ENCODE results near the gene NSUN3. TPM values are rescaled to one million over a fixed set of nuclear protein-coding genes. Genes with fewer than 3 reads are reported as not detected.

The NSUN3 gene
- polyA plus RNA-seq, 1 of the 3 experiments (the other 2 are of a cell fraction) = 2.9 TPM

- Histone ChIP-seq H3K36me3 (replicated peaks in 1 of 2; ENCODE audit: control insufficient read depth in 1 of 2, insufficient read depth in 2 of 2, low read length in 1 of 2) (peaks cover 10 to 20% of the 10 kb centered on the region in 2 experiments), H3K4me1 (ENCODE audit: control insufficient read depth in 1 of 2, insufficient read depth in 2 of 2, low read depth in 1 of 2, low read length in 1 of 2) (no peaks in the 10 kb centered on the region), H4K20me1 (ENCODE audit: insufficient read depth) (no peaks in the 10 kb centered on the region), H3K9ac (no peak overlapping the region), H3K4me2 (no peak overlapping the region), H3K27ac (ENCODE audit: low read depth in 2 of 2, low read length in 1 of 2) (no peak overlapping the region), H3K27me3 (ENCODE audit: insufficient read depth) (no peaks in the 10 kb centered on the region), H3K9me3 (no peaks in the 10 kb centered on the region), H3F3A (replicated peaks; ENCODE audit: insufficient read depth) (peaks cover 5% of the 10 kb centered on the region), H3K4me3 (ENCODE audit: low read depth in 2 of 2, low read length in 1 of 2) (no peak overlapping the region), H2AFZ (ENCODE audit: low read depth) (no peak overlapping the region), H3K9me2 (no peaks in the 10 kb centered on the region), H3K79me2 (ENCODE audit: insufficient read depth) (peaks cover 20% of the 10 kb centered on the region; the same call in 1 of the 2 replicates)
- ChIA-PET POLR2A (no interaction called here), CTCF (interaction anchor here (0.8 to 3.2 kb wide), 3 partner anchors 10 to 264 kb away, joined by 3 to 22 read pairs (median 6); no protein-coding TSS in a partner anchor)
- TF ChIP-seq, protein P1, sequence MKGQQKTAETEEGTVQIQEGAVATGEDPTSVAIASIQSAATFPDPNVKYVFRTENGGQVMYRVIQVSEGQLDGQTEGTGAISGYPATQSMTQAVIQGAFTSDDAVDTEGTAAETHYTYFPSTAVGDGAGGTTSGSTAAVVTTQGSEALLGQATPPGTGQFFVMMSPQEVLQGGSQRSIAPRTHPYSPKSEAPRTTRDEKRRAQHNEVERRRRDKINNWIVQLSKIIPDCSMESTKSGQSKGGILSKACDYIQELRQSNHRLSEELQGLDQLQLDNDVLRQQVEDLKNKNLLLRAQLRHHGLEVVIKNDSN (IDR thresholded peaks at IDR 0.05; ENCODE audit: borderline replicate concordance, low read depth) = no peak
- TF ChIP-seq, protein P2, sequence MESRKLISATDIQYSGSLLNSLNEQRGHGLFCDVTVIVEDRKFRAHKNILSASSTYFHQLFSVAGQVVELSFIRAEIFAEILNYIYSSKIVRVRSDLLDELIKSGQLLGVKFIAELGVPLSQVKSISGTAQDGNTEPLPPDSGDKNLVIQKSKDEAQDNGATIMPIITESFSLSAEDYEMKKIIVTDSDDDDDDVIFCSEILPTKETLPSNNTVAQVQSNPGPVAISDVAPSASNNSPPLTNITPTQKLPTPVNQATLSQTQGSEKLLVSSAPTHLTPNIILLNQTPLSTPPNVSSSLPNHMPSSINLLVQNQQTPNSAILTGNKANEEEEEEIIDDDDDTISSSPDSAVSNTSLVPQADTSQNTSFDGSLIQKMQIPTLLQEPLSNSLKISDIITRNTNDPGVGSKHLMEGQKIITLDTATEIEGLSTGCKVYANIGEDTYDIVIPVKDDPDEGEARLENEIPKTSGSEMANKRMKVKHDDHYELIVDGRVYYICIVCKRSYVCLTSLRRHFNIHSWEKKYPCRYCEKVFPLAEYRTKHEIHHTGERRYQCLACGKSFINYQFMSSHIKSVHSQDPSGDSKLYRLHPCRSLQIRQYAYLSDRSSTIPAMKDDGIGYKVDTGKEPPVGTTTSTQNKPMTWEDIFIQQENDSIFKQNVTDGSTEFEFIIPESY (IDR thresholded peaks at IDR 0.05; ENCODE audit: borderline replicate concordance, low read depth) = no peak
- TF ChIP-seq POLR2AphosphoS5 (IDR thresholded peaks at IDR 0.05; ENCODE audit: low read depth, low read length) (no peak), TAF1 (IDR thresholded peaks at IDR 0.05; ENCODE audit: borderline replicate concordance, low read depth, low read length) (no peak), GABPA (IDR thresholded peaks at IDR 0.05; ENCODE audit: low read depth) (no peak), RXRA (IDR thresholded peaks at IDR 0.05; ENCODE audit: borderline replicate concordance, low read depth) (no peak), RFX5 (IDR thresholded peaks at IDR 0.05; ENCODE audit: low read length) (no peak), FOXJ3 (CRISPR knock-in tag; IDR thresholded peaks at IDR 0.05) (no peak), FOXM1 (IDR thresholded peaks at IDR 0.05; ENCODE audit: low read depth) (no peak), FOSL2 (IDR thresholded peaks at IDR 0.05; ENCODE audit: borderline replicate concordance, low read depth) (no peak), RAD21 (IDR thresholded peaks at IDR 0.05; ENCODE audit: low read length) (no peak), GATA2 (CRISPR knock-in tag; IDR thresholded peaks at IDR 0.05) (no peak), MEF2A (IDR thresholded peaks at IDR 0.05; ENCODE audit: borderline replicate concordance, low read depth) (no peak)
- TF ChIP-seq, protein P3, sequence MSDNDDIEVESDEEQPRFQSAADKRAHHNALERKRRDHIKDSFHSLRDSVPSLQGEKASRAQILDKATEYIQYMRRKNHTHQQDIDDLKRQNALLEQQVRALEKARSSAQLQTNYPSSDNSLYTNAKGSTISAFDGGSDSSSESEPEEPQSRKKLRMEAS (IDR thresholded peaks at IDR 0.05; ENCODE audit: low read depth) = no peak
- TF ChIP-seq, protein P4, sequence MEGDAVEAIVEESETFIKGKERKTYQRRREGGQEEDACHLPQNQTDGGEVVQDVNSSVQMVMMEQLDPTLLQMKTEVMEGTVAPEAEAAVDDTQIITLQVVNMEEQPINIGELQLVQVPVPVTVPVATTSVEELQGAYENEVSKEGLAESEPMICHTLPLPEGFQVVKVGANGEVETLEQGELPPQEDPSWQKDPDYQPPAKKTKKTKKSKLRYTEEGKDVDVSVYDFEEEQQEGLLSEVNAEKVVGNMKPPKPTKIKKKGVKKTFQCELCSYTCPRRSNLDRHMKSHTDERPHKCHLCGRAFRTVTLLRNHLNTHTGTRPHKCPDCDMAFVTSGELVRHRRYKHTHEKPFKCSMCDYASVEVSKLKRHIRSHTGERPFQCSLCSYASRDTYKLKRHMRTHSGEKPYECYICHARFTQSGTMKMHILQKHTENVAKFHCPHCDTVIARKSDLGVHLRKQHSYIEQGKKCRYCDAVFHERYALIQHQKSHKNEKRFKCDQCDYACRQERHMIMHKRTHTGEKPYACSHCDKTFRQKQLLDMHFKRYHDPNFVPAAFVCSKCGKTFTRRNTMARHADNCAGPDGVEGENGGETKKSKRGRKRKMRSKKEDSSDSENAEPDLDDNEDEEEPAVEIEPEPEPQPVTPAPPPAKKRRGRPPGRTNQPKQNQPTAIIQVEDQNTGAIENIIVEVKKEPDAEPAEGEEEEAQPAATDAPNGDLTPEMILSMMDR (IDR thresholded peaks at IDR 0.05) = no peak
- TF ChIP-seq, protein P5, sequence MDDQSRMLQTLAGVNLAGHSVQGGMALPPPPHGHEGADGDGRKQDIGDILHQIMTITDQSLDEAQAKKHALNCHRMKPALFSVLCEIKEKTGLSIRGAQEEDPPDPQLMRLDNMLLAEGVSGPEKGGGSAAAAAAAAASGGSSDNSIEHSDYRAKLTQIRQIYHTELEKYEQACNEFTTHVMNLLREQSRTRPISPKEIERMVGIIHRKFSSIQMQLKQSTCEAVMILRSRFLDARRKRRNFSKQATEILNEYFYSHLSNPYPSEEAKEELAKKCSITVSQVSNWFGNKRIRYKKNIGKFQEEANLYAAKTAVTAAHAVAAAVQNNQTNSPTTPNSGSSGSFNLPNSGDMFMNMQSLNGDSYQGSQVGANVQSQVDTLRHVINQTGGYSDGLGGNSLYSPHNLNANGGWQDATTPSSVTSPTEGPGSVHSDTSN (IDR thresholded peaks at IDR 0.05) = no peak
- DNase-seq = no peak
- WGBS (ENCODE audit: low lambda C conversion rate) = 93% methylated on average over 4 of the region's 4 CpGs
These were observed 8.9 kb downstream of the NSUN3 start for GRCh38 chr3:94071713-94072284.
